HepG2 (cell line): ENCODE data around the gene ESR1. TPM values are rescaled to one million over a fixed set of nuclear protein-coding genes. Genes with fewer than 3 reads are reported as not detected.

Experiments
- ATAC-seq: fragments of 200-7000 bp; cut with Tn5 transposase; 3 replicates; pipeline ENCODE4 v1.9.1; 2020; ENCODE audit warnings: mild to moderate bottlenecking, moderate library complexity
- BruUV-seq: library from RNA; stranded (reverse); fragments of 400-500 nt; replicated peaks from 2 replicates; lab custom pipeline; 2021; lab: Mats Ljungman, UMichigan
- CTCF ChIA-PET: fragments of 300-600 bp; formaldehyde crosslinking; extraction: SDS; loops from one replicate; lab custom pipeline; 2021; ENCODE audit warnings: low total read pairs, inconsistent platforms, low intra/inter-chr PET ratio; lab: Yijun Ruan, JAX
- POLR2A ChIA-PET: fragments of 350-600 bp; sonication (Branson Sonifier 250); formaldehyde crosslinking; loops from one replicate; lab custom pipeline; 2020; ENCODE audit warnings: antibody characterized with exemption, inconsistent platforms; lab: Yijun Ruan, JAX
- DNase-seq: peaks from one replicate; pipeline ENCODE4 v3.0.0-alpha.2; 2015; ENCODE audit warnings: low spot score
- FAIRE-seq: peaks from 3 replicates; lab custom pipeline; 2011; peaks lifted over from hg19 to GRCh38; lab: Jason Lieb, UNC
- H2AFZ ChIP-seq: one replicate; pipeline ENCODE4 v1.6.1; 2011; ENCODE audit warnings: low read length, inconsistent platforms
- H3K27ac ChIP-seq: fragments of 300-600 bp; 3 replicates; pipeline ENCODE4 v1.8.0; 2011; ENCODE audit warnings: mixed run types, mild to moderate bottlenecking, mixed read lengths, low read length, inconsistent platforms; ENCODE audit not compliant: insufficient read depth; ENCODE audit errors: extremely low read length
- H3K27me3 ChIP-seq, 2 experiments: fragments of 200-600 bp in 1 of 2; 2 replicates in 1 of 2; 3 replicates in 1 of 2; pipeline versions ENCODE4 v1.6.0 to v1.8.0; 2011; ENCODE audit warnings: low read length in 2 of 2, mild to moderate bottlenecking in 2 of 2, moderate library complexity in 2 of 2, inconsistent platforms in 1 of 2; ENCODE audit not compliant: insufficient read depth in 2 of 2, control insufficient read depth in 1 of 2
- H3K36me3 ChIP-seq, 2 experiments: fragments of 200-600 bp in 1 of 2; replicated peaks in 1 of 2; 2 replicates in 1 of 2; 3 replicates in 1 of 2; pipeline versions ENCODE4 v1.5.1 to v1.8.0; 2011; ENCODE audit warnings: low read length in 2 of 2, inconsistent platforms in 1 of 2; ENCODE audit not compliant: insufficient read depth in 2 of 2, control insufficient read depth in 1 of 2
- H3K4me1 ChIP-seq: 2 replicates; pipeline ENCODE4 v1.5.1; 2012; ENCODE audit warnings: low read length, inconsistent platforms; ENCODE audit not compliant: insufficient read depth
- H3K4me2 ChIP-seq: 2 replicates; pipeline ENCODE4 v1.6.0; 2011; ENCODE audit warnings: low read depth, low read length, inconsistent platforms
- H3K4me3 ChIP-seq, 3 experiments: fragments of 200-600 bp in 1 of 3; sonication (generic), shearing (Covaris generic) in 1 of 3; replicated peaks in 1 of 3; 2 replicates each; pipeline ENCODE4 v1.5.1; 2011 to 2016; ENCODE audit warnings: low read length in 3 of 3, inconsistent platforms in 2 of 3, low read depth in 2 of 3, mild to moderate bottlenecking in 2 of 3, control low read depth in 1 of 3, mixed read lengths in 1 of 3; ENCODE audit not compliant: insufficient read depth in 1 of 3
- H3K79me2 ChIP-seq: one replicate; pipeline ENCODE4 v1.6.1; 2011; ENCODE audit warnings: low read length, inconsistent platforms; ENCODE audit not compliant: insufficient read depth
- H3K9ac ChIP-seq: 2 replicates; pipeline ENCODE4 v1.6.0; 2011; ENCODE audit warnings: mild to moderate bottlenecking, low read depth, low read length, inconsistent platforms; ENCODE audit not compliant: insufficient read depth
- H3K9me3 ChIP-seq: 2 replicates; pipeline ENCODE4 v1.5.1; 2012; ENCODE audit warnings: mild to moderate bottlenecking, low read length
- H4K20me1 ChIP-seq: 2 replicates; pipeline ENCODE4 v1.6.0; 2011; ENCODE audit warnings: inconsistent platforms, mild to moderate bottlenecking, low read length, moderate library complexity; ENCODE audit not compliant: insufficient read depth
- GZF1 ChIP-seq: sonication (generic); formaldehyde crosslinking; IDR thresholded peaks from 2 replicates; pipeline ENCODE4 v1.5.1; 2020; ENCODE audit warnings: mild to moderate bottlenecking, missing genetic modification reagents
- POGZ ChIP-seq: sonication (generic); formaldehyde crosslinking; IDR thresholded peaks from 2 replicates; pipeline ENCODE4 v1.4.0; 2020; ENCODE audit warnings: mild to moderate bottlenecking, missing genetic modification reagents
- SMAD9 ChIP-seq: sonication (generic); formaldehyde crosslinking; IDR thresholded peaks from 2 replicates; pipeline ENCODE4 v1.5.1; 2020; ENCODE audit warnings: mild to moderate bottlenecking, missing genetic modification reagents
- ZBTB42 ChIP-seq: sonication (generic); formaldehyde crosslinking; IDR thresholded peaks from 2 replicates; pipeline ENCODE4 v1.5.0; 2020; ENCODE audit warnings: mild to moderate bottlenecking, missing genetic modification reagents
- ZNF713 ChIP-seq: sonication (generic); formaldehyde crosslinking; IDR thresholded peaks from 2 replicates; pipeline ENCODE4 v1.4.0; 2020; ENCODE audit warnings: mild to moderate bottlenecking, missing genetic modification reagents
- WGBS: methylation state at CpG from one replicate; pipeline ENCODE4 v1.1.6; 2017; ENCODE audit warnings: low lambda C conversion rate; 5-methylcytosine and 5-hydroxymethylcytosine counted together
- in situ Hi-C: cut with HindIII; loops from 2 replicates; pipeline ENCODE4 v1.10.0; 2017; ENCODE audit warnings: low pct_unique_long_range_greater_than_20kb; ENCODE audit not compliant: extremely low pct_ligation_motif_present
- intact Hi-C: fragments of 100-400 bp; cut with micrococcal nuclease; formaldehyde crosslinking; loops from one replicate; pipeline ENCODE4 v1.10.0; 2022; ENCODE audit not compliant: unreplicated experiment
- polyA plus RNA-seq, 8 experiments: library from polyadenylated mRNA; depleted of rRNA in 3 of 8; stranded (reverse) in 7 of 8; unstranded in 1 of 8; fragments of >200 nt; fragmentation: Illumina TruSeq in 4 of 8; extraction: Trizol in 4 of 8; gene quantifications; 2 replicates each; pipeline versions ENCODE4 v1.2.1 to v1.2.3, GENCODE V29; 2011 to 2016; ENCODE audit warnings: low read depth in 4 of 8, missing spikeins in 1 of 8, mixed read lengths in 1 of 8; ENCODE audit not compliant: insufficient read depth in 1 of 8
- total RNA-seq, 5 experiments: library from RNA; depleted of rRNA; stranded (reverse); fragments of >200 nt; fragmentation: Illumina TruSeq; extraction: Trizol; gene quantifications; 2 replicates each; pipeline ENCODE4 v1.2.3, GENCODE V29; 2016; ENCODE audit warnings: low read depth in 1 of 5
- TF ChIP-seq, protein P1 (sequence below): sonication (generic); formaldehyde crosslinking; IDR thresholded peaks from 2 replicates; pipeline ENCODE4 v1.4.0; 2020; ENCODE audit warnings: missing genetic modification reagents

Gene ESR1
- total and polyA plus RNA-seq, 2 of the 13 experiments (the other 11 are each of a cell fraction or from before 2014, with no cell fraction given), result not detected

DNA sequence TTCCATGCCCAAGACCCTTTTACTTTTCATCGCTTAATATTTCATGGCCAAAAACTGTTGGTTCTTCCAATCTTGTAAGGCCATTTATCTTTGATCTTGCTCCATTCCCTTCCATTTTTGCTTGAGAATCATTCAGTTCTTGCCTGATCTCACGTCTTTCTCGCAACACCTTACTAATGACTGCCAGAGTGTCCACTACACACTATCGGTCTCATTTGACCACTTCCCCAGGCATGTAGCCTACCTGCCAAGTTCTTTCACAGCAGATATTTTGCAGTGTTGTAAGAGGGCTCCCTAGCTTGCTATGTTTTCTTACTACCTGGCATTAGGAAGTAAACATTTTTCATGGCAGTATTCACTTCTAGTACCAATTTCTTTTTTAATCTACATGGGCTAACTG, 248.0 kb downstream of the ESR1 start (continued):
- TF ChIP-seq GZF1 (CRISPR knock-in tag) (no peak), POGZ (CRISPR knock-in tag) (no peak)
- TF ChIP-seq, protein P1, sequence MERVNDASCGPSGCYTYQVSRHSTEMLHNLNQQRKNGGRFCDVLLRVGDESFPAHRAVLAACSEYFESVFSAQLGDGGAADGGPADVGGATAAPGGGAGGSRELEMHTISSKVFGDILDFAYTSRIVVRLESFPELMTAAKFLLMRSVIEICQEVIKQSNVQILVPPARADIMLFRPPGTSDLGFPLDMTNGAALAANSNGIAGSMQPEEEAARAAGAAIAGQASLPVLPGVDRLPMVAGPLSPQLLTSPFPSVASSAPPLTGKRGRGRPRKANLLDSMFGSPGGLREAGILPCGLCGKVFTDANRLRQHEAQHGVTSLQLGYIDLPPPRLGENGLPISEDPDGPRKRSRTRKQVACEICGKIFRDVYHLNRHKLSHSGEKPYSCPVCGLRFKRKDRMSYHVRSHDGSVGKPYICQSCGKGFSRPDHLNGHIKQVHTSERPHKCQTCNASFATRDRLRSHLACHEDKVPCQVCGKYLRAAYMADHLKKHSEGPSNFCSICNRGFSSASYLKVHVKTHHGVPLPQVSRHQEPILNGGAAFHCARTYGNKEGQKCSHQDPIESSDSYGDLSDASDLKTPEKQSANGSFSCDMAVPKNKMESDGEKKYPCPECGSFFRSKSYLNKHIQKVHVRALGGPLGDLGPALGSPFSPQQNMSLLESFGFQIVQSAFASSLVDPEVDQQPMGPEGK (CRISPR knock-in tag), result no peak

DNA sequence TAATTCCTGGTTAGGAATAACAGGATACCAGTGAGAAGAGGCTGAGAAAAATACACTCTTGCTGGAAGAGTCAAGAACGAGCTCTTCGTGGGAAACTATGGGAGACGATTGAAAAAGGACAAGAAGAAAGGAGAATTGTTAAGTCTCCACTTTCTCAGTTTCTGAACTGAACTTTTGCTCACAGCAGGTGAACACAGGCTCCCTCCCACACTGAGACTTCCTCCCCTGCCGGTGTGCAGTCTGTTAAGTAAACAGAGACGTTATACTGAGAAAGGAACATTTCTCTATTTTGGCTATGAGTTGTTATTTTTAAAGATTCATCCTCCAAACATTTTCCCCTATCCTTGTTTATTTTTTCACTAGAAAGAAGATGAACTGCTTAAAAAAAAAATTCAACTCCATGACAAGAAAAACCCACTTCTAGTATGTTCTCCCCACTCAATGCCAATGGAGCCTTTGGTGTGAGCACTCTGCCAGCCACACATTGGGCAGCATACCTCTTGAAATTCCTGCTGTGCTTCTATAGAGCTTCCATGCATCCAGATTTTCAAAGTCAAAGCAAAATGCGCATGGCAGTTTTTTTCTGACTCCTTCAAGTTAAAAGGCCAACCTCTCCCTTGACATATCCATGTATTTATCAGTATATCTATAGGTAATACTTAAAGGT, 250.5 kb downstream of the ESR1 start:
- Histone ChIP-seq H3K4me1 (0 out of 2 replicates have a peak, but pooled peaks cover 7% of the 10 kb centered on the region), H3K36me3 (no peaks in the 10 kb centered on the region), H3K27ac (no peak overlapping the region), H3K9ac (no peak overlapping the region), H4K20me1 (no peaks in the 10 kb centered on the region), H3K27me3 (no peaks in the 10 kb centered on the region), H3K4me2 (no peak overlapping the region), H3K4me3 (no peak overlapping the region), H3K9me3 (no peaks in the 10 kb centered on the region), H3K79me2 (no peaks in the 10 kb centered on the region), H2AFZ (no peak overlapping the region)
- POLR2A ChIA-PET, result no interaction called here
- CTCF ChIA-PET, result no interaction called here
- no peak for DNase-seq
- ATAC-seq, result no peak
- no TSS peak for BruUV-seq
- in situ Hi-C loops (no loop called here), intact Hi-C loops (no loop called here)
- no peak for FAIRE-seq
- 3% methylated on average over 6 of the region's 6 CpGs for WGBS
- TF ChIP-seq ZNF713 (no peak), SMAD9 (CRISPR knock-in tag) (no peak), ZBTB42 (CRISPR knock-in tag) (no peak)
